ENCODE measurements around the gene LRCH1. TPM values are rescaled to one million over a fixed set of nuclear protein-coding genes. Genes with fewer than 3 reads are reported as not detected.

Gene LRCH1
- total and polyA plus RNA-seq, 3 donors from 2014 or later = 8.9 to 17.7 (median 16.8) TPM

- TF ChIP-seq CTCF (IDR thresholded peaks at IDR 0.05) (no peak), POLR2A (IDR thresholded peaks at IDR 0.05) (no peak)
- Histone ChIP-seq H3K36me3 (ENCODE audit: low read depth, missing control alignments) (no peaks in the 10 kb centered on the region), H3K27ac (no peak overlapping the region), H3K27me3 (no peaks in the 10 kb centered on the region), H3K9me3 (no peaks in the 10 kb centered on the region), H3K4me3 (no peak overlapping the region), H3K4me1 (no peaks in the 10 kb centered on the region)
- no peak for DNase-seq
- intact Hi-C loops (cut with DNase I; ENCODE audit: low total_unique reads) = no loop called here
- WGBS, 2 donors = 87 to 94% methylated on average over 4 of the region's 4 CpGs
These were observed 192.7 kb downstream of the LRCH1 start for GRCh38 chr13:46745706-46746105.

- H3K4me1 ChIP-seq = no peaks in the 10 kb centered on the region
- intact Hi-C loops (cut with DNase I; ENCODE audit: low total_unique reads) = no loop called here
- no peak overlapping the region for H3K27ac ChIP-seq
- H3K36me3 ChIP-seq (ENCODE audit: low read depth, missing control alignments) = no peaks in the 10 kb centered on the region
- H3K4me3 ChIP-seq = no peak overlapping the region
- no peaks in the 10 kb centered on the region for H3K9me3 ChIP-seq
- WGBS, 2 donors = 93 to 97% methylated on average over 8 of the region's 8 CpGs
- TF ChIP-seq POLR2A (IDR thresholded peaks at IDR 0.05) (no peak), CTCF (IDR thresholded peaks at IDR 0.05) (no peak)
- no peaks in the 10 kb centered on the region for H3K27me3 ChIP-seq
- no peak for DNase-seq
These were observed 194.3 kb downstream of the LRCH1 start for GRCh38 chr13:46747031-46747820.

GRCh38 chr13:46748300-46748699 is 195.3 kb downstream of the LRCH1 start:
- Histone ChIP-seq H3K4me3 (no peak overlapping the region), H3K27ac (no peak overlapping the region), H3K27me3 (no peaks in the 10 kb centered on the region), H3K4me1 (no peaks in the 10 kb centered on the region), H3K36me3 (ENCODE audit: low read depth, missing control alignments) (no peaks in the 10 kb centered on the region), H3K9me3 (no peaks in the 10 kb centered on the region)
- TF ChIP-seq POLR2A (IDR thresholded peaks at IDR 0.05) (no peak), CTCF (IDR thresholded peaks at IDR 0.05) (no peak)
- DNase-seq = no peak
- intact Hi-C loops (cut with DNase I; ENCODE audit: low total_unique reads) = no loop called here
- 83 to 87% methylated on average over 4 of the region's 4 CpGs for WGBS, 2 donors

- Histone ChIP-seq H3K9me3 (no peaks in the 10 kb centered on the region), H3K4me3 (no peak overlapping the region), H3K27ac (no peak overlapping the region), H3K27me3 (no peaks in the 10 kb centered on the region), H3K36me3 (ENCODE audit: low read depth, missing control alignments) (no peaks in the 10 kb centered on the region), H3K4me1 (no peaks in the 10 kb centered on the region)
- no peak for DNase-seq
- TF ChIP-seq CTCF (IDR thresholded peaks at IDR 0.05) = no peak
- no peak for TF ChIP-seq POLR2A (IDR thresholded peaks at IDR 0.05)
- WGBS, 2 donors = 51 to 72% methylated on average over 2 of the region's 2 CpGs
- intact Hi-C loops (cut with DNase I; ENCODE audit: low total_unique reads) = no loop called here
These were observed 197.0 kb downstream of the LRCH1 start for GRCh38 chr13:46749951-46750350.
